Left ventricle myocardium inferior (tissue), 1 donor: Measurements from ENCODE around the gene PNKD. TPM values are rescaled to one million over a fixed set of nuclear protein-coding genes. Genes with fewer than 3 reads are reported as not detected.

Experiments
- DNase-seq: peaks from one replicate; pipeline ENCODE4 v3.0.0-alpha.2; 2020
- H3K27ac ChIP-seq: fragments of 200-600 bp; replicated peaks from 2 replicates; pipeline ENCODE4 v1.8.0; 2021
- H3K27me3 ChIP-seq: fragments of 200-600 bp; 2 replicates; pipeline ENCODE4 v1.8.0; 2021; ENCODE audit warnings: low read depth
- H3K36me3 ChIP-seq: fragments of 200-600 bp; 2 replicates; pipeline ENCODE4 v1.8.0; 2021
- H3K4me1 ChIP-seq: fragments of 200-600 bp; 2 replicates; pipeline ENCODE4 v1.8.0; 2021
- H3K4me3 ChIP-seq: fragments of 200-600 bp; 2 replicates; pipeline ENCODE4 v1.8.0; 2021; ENCODE audit warnings: mild to moderate bottlenecking, moderate library complexity
- H3K9me3 ChIP-seq: fragments of 200-600 bp; replicated peaks from 2 replicates; pipeline ENCODE4 v1.8.0; 2021
- intact Hi-C: fragments of 100-400 bp; cut with micrococcal nuclease; formaldehyde crosslinking; loops from one replicate; pipeline ENCODE4 v1.11.0; 2022
- total RNA-seq: library from RNA; stranded (reverse); fragmentation: NEBNext Ultra II Directional; extraction: Animal tissue kit (Norgen Biotek cat#: 25700); gene quantifications from one replicate; pipeline ENCODE4 v1.2.1, GENCODE V29; 2021
- TF ChIP-seq, protein P1 (sequence below): fragments of 200-600 bp; IDR thresholded peaks from 2 replicates; pipeline ENCODE4 v1.8.0; 2021; ENCODE audit warnings: antibody characterized with exemption, mild to moderate bottlenecking, borderline replicate concordance
- donor health status: DM: no; HTN: yes; CAD: no; lungs with severe emphysema.

The PNKD gene
- total RNA-seq, 1 donor from 2014 or later: 75.4 TPM

DNA sequence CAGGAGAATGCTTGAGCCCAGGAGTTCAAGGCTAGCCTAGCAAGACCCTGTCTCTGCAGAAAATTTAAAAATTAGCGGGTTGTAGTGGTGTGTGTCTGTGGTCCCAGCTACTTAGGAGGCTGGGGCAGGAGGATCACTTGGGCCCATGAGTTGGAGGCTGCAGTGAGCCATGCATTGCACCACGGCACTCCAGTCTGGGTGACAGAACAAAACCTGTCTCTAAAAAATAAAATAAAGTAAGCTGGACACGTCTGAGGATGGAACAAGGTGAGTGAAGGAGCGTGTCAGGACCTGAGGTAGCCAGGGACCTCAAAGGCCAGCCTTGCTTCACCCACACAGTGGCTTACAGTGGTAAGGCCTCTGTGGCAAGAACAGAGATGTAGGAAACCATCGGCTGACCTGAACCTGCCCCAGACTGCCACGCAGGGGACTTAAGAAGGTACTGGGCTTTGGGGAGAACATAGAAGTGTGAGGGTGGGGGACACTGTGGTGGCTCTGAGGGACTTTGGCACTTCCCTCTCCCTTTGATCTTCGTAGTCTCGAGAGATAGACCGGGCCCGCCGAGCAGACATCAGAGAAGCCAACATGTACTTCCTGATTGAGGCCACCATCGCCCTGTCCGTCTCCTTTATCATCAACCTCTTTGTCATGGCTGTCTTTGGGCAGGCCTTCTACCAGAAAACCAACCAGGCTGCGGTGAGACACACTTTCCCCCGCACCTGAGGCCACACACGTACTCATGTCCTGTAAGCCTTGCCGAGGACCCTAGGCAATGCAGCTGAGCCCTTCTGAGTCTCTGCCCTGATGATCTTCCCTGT, 119.2 kb downstream of the PNKD start:
- H3K4me1 ChIP-seq: peaks cover 17% of the 10 kb centered on the region
- no peak for DNase-seq
- H3K27me3 ChIP-seq: no peaks in the 10 kb centered on the region
- intact Hi-C loops: loop anchor here (10.0 kb wide), 1 partner anchor 95 kb away; the partner anchor contains the start of gene TMBIM1
- no peak overlapping the region for H3K4me3 ChIP-seq
- no peaks in the 10 kb centered on the region for H3K9me3 ChIP-seq
- TF ChIP-seq, protein P1, sequence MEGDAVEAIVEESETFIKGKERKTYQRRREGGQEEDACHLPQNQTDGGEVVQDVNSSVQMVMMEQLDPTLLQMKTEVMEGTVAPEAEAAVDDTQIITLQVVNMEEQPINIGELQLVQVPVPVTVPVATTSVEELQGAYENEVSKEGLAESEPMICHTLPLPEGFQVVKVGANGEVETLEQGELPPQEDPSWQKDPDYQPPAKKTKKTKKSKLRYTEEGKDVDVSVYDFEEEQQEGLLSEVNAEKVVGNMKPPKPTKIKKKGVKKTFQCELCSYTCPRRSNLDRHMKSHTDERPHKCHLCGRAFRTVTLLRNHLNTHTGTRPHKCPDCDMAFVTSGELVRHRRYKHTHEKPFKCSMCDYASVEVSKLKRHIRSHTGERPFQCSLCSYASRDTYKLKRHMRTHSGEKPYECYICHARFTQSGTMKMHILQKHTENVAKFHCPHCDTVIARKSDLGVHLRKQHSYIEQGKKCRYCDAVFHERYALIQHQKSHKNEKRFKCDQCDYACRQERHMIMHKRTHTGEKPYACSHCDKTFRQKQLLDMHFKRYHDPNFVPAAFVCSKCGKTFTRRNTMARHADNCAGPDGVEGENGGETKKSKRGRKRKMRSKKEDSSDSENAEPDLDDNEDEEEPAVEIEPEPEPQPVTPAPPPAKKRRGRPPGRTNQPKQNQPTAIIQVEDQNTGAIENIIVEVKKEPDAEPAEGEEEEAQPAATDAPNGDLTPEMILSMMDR: no peak
- H3K27ac ChIP-seq: no peak overlapping the region
- H3K36me3 ChIP-seq: no peaks in the 10 kb centered on the region

DNA sequence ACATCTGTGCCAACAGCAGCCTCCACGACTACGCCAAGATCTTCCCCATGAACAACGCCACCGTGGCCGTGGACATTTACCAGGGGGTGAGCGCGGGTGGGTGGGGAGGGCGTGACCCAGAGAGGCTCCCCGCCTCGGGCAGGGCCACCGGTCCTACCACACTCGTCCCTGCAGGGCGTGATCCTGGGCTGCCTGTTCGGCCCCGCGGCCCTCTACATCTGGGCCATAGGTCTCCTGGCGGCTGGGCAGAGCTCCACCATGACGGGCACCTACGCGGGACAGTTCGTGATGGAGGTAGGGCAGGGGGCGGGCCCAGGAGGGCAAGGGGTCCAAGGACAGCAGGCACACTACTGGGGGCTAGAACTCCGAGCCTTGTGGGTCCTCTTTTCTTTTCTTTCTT, 120.9 kb downstream of the PNKD start:
- no peak overlapping the region for H3K4me3 ChIP-seq
- no peaks in the 10 kb centered on the region for H3K9me3 ChIP-seq
- H3K27ac ChIP-seq: no peak overlapping the region
- no peaks in the 10 kb centered on the region for H3K36me3 ChIP-seq
- intact Hi-C loops: loop anchor here (10.0 kb wide), 1 partner anchor 96 kb away; the partner anchor contains the start of gene TMBIM1
- peaks cover 23% of the 10 kb centered on the region for H3K4me1 ChIP-seq
- H3K27me3 ChIP-seq: no peaks in the 10 kb centered on the region
- DNase-seq: no peak
- TF ChIP-seq, protein P1: no peak

DNA sequence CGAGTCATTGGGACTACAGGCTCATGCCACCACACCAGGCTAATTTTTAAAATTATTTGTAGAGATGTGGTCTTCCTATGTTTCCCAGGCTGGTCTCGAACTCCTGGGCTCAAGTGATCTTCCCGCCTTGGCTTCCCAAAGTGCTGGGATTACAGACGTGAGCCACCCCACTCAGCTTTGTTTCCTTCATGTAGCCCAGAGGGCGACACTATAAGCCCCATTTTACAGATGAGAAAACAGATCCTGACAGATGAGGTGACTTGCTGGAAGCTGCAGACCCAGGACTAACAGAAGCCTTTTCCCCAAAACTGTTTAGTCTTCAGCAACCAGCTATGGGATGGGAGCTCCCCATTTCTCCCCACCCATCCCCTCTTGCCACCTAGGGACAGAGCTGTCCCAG, 122.1 kb downstream of the PNKD start:
- intact Hi-C loops: loop anchor here (10.0 kb wide), 1 partner anchor 98 kb away; the partner anchor contains the start of gene TMBIM1

DNA sequence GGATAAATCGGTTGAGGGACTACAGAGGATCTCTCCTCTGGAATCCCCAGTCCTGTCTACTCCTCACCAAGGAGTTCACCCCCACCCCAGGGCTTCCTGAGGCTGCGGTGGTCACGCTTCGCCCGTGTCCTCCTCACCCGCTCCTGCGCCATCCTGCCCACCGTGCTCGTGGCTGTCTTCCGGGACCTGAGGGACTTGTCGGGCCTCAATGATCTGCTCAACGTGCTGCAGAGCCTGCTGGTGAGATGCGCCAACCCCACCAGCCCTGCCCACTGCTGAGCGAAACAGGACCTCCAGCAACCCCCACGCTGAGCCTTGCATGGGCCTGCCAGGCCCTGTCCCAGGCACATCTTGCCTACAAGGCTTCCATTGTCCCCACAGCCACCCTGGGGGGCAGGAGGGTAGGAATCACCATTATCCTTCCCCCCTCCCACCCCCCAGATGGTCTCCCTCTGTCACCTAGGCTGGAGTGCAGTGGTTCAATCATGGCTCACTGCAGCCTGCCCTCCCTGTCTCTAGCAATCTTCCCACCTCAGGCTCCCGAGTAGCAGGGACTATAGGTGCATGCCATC, 122.7 kb downstream of the PNKD start:
- TF ChIP-seq, protein P1: no peak
- intact Hi-C loops: loop anchor here (10.0 kb wide), 1 partner anchor 98 kb away; the partner anchor contains the start of gene TMBIM1
- Histone ChIP-seq H3K36me3 (no peaks in the 10 kb centered on the region), H3K9me3 (no peaks in the 10 kb centered on the region), H3K27me3 (no peaks in the 10 kb centered on the region), H3K27ac (no peak overlapping the region), H3K4me1 (peaks cover 31% of the 10 kb centered on the region), H3K4me3 (no peak overlapping the region)
- DNase-seq: no peak

More for the DNA sequence above, 122.1 kb downstream of the PNKD start:
- Histone ChIP-seq H3K27ac (no peak overlapping the region), H3K9me3 (no peaks in the 10 kb centered on the region), H3K36me3 (no peaks in the 10 kb centered on the region), H3K27me3 (no peaks in the 10 kb centered on the region), H3K4me1 (peaks cover 30% of the 10 kb centered on the region), H3K4me3 (no peak overlapping the region)
- TF ChIP-seq, protein P1: no peak
- no peak for DNase-seq

DNA sequence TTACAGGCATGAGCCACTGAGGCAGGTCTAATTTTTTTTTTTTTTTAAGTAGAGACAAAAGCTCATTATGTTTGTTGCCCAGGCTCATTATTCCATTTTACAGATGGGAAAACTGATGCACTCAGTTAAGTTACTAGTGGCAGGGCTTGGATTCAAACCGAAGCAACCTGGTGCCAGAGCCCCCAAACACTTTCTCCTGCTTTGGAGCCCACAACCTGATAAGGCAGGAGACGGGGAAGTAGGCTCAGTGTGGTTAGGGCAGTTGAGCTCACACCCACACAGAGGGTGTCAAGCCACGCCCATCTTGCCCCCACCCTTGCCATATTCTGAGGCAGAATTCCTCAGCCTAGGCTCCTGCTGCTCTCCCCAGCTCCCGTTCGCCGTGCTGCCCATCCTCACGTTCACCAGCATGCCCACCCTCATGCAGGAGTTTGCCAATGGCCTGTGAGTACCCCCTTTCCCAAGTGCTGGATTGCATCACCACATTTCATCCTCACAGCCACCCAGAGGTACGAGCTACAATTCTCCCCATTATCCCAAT, 123.5 kb downstream of the PNKD start:
- Histone ChIP-seq H3K27me3 (no peaks in the 10 kb centered on the region), H3K4me1 (peaks cover 30% of the 10 kb centered on the region), H3K4me3 (no peak overlapping the region), H3K27ac (no peak overlapping the region), H3K36me3 (no peaks in the 10 kb centered on the region), H3K9me3 (no peaks in the 10 kb centered on the region)
- no peak for DNase-seq
- TF ChIP-seq, protein P1: no peak
- intact Hi-C loops: loop anchor here (10.0 kb wide), 1 partner anchor 99 kb away; the partner anchor contains the start of gene TMBIM1
